Uterus (tissue), 4 donors: ENCODE measurements around the gene ESR2. TPM values are rescaled to one million over a fixed set of nuclear protein-coding genes. Genes with fewer than 3 reads are reported as not detected.

Experiments used
- DNase-seq, 2 donors: peaks; one replicate each; pipeline ENCODE4 v3.0.0-alpha.2; 2019 to 2020
- H3K27ac ChIP-seq, 2 donors: fragments of 200-600 bp; sonication (generic); 1 replicate in 1 of 2; 2 replicates in 1 of 2; pipeline ENCODE4 v1.5.1; 2016 to 2018
- H3K27me3 ChIP-seq, 2 donors: fragments of 200-600 bp; sonication (generic); one replicate each; pipeline ENCODE4 v1.5.1; 2018 to 2019; ENCODE audit warnings: control low read depth in 1 of 2
- H3K36me3 ChIP-seq, 2 donors: fragments of 200-600 bp; sonication (generic); one replicate each; pipeline ENCODE4 v1.5.1; 2019; ENCODE audit warnings: control low read depth in 1 of 2
- H3K4me1 ChIP-seq, 2 donors: fragments of 200-600 bp; sonication (generic); one replicate each; pipeline ENCODE4 v1.5.1; 2018 to 2019; ENCODE audit warnings: control low read depth in 1 of 2
- H3K4me3 ChIP-seq, 2 donors: fragments of 200-600 bp; sonication (generic); 1 replicate in 1 of 2; 2 replicates in 1 of 2; pipeline ENCODE4 v1.5.1; 2018 to 2019; ENCODE audit warnings: mild to moderate bottlenecking in 1 of 2
- H3K9me3 ChIP-seq, 2 donors: fragments of 200-600 bp; sonication (generic); one replicate each; pipeline ENCODE4 v1.5.1; 2019; ENCODE audit warnings: control low read depth in 1 of 2
- CTCF ChIP-seq, 4 experiments: fragments of 200-600 bp in 2 of 4; fragments of 450-650 bp in 2 of 4; sonication (generic) in 2 of 4; IDR thresholded peaks; one replicate each; pipeline ENCODE4 v1.5.1; 2016 to 2019; ENCODE audit warnings: antibody characterized with exemption in 4 of 4, mild to moderate bottlenecking in 2 of 4, moderate library complexity in 1 of 4
- POLR2A ChIP-seq, 2 donors: fragments of 450-650 bp; IDR thresholded peaks; one replicate each; pipeline ENCODE4 v1.6.1; 2016; ENCODE audit warnings: antibody characterized with exemption in 2 of 2, mild to moderate bottlenecking in 1 of 2, moderate library complexity in 1 of 2
- intact Hi-C: fragments of 100-400 bp; cut with DNase I; formaldehyde crosslinking; loops from one replicate; pipeline ENCODE4 v1.15.1; 2023; ENCODE audit warnings: low total_unique reads
- total RNA-seq, 4 donors: library from RNA; depleted of rRNA in 3 of 4; stranded (reverse); fragments of >200 nt in 3 of 4; gene quantifications; one replicate each; pipeline versions ENCODE4 v1.1.0 to v1.2.4, GENCODE V29; 2014 to 2023
- donor health status: DM: yes; HTN: yes; CAD: no.

ESR2 gene
- total RNA-seq: 1 to 10 TPM in 3 of 4 donors, under 1 TPM in 1; 0.41 to 8.2 (median 3.9) TPM

GRCh38 chr14:64293976-64294671, at the start of gene ESR2:
ESR2 (minus strand) TSS chr14:64294371; CDS start chr14:64282985, 11,386 bp downstream.
- H3K27ac ChIP-seq: no peak within 1 kb of the TSS
- H3K4me1 ChIP-seq: no peaks in the 10 kb centered on the region
- TF ChIP-seq CTCF (IDR thresholded peaks at IDR 0.05) (no peak), POLR2A (IDR thresholded peaks at IDR 0.05) (no peak)
- peaks cover 0 to 9% of the 10 kb centered on the region in 2 donors for H3K27me3 ChIP-seq
- DNase-seq: peak; percentile 14 to 18
- H3K9me3 ChIP-seq: no peaks in the 10 kb centered on the region
- H3K36me3 ChIP-seq: no peaks in the 10 kb centered on the region
- peak within 1 kb of the TSS in 1 of 2 donors; percentile 41 for H3K4me3 ChIP-seq
- intact Hi-C loops: no loop called here

GRCh38 chr14:64340560-64341196, 46.5 kb upstream of the ESR2 start:
- intact Hi-C loops: no loop called here
- Histone ChIP-seq H3K4me1 (peaks cover 0 to 6% of the 10 kb centered on the region in 2 donors), H3K27ac (no peak overlapping the region), H3K27me3 (no peaks in the 10 kb centered on the region), H3K4me3 (no peak overlapping the region), H3K9me3 (no peaks in the 10 kb centered on the region), H3K36me3 (no peaks in the 10 kb centered on the region)
- TF ChIP-seq CTCF (IDR thresholded peaks at IDR 0.05) (no peak), POLR2A (IDR thresholded peaks at IDR 0.05) (no peak)
- DNase-seq: no peak

- intact Hi-C loops: no loop called here
- H3K9me3 ChIP-seq: no peaks in the 10 kb centered on the region
- H3K36me3 ChIP-seq: no peaks in the 10 kb centered on the region
- peaks cover 0 to 6% of the 10 kb centered on the region in 2 donors for H3K4me1 ChIP-seq
- no peaks in the 10 kb centered on the region for H3K27me3 ChIP-seq
- peak overlapping the region; percentile 66 to 75 for H3K4me3 ChIP-seq
- peak; percentile 74 to 79 for TF ChIP-seq POLR2A (IDR thresholded peaks at IDR 0.05)
- no peak for TF ChIP-seq CTCF (IDR thresholded peaks at IDR 0.05)
- peak overlapping the region; percentile 74 to 88 for H3K27ac ChIP-seq
- DNase-seq: peak; percentile 91 to 97
These were observed 44.6 kb upstream of the ESR2 start for GRCh38 chr14:64338616-64339316.

- peak overlapping the region; percentile 74 to 88 for H3K27ac ChIP-seq
- no peaks in the 10 kb centered on the region for H3K27me3 ChIP-seq
- peaks cover 0 to 6% of the 10 kb centered on the region in 2 donors for H3K4me1 ChIP-seq
- intact Hi-C loops: no loop called here
- TF ChIP-seq CTCF (IDR thresholded peaks at IDR 0.05) (no peak), POLR2A (IDR thresholded peaks at IDR 0.05) (no peak)
- H3K9me3 ChIP-seq: no peaks in the 10 kb centered on the region
- DNase-seq: peak in 1 of 2 donors; percentile 37
- peak overlapping the region; percentile 66 to 75 for H3K4me3 ChIP-seq
- H3K36me3 ChIP-seq: no peaks in the 10 kb centered on the region
These were observed 43.9 kb upstream of the ESR2 start for GRCh38 chr14:64337888-64338615.
